Measurements from ENCODE around the gene TOX2. TPM values are rescaled to one million over a fixed set of nuclear protein-coding genes. Genes with fewer than 3 reads are reported as not detected.

Gene TOX2, protein sequence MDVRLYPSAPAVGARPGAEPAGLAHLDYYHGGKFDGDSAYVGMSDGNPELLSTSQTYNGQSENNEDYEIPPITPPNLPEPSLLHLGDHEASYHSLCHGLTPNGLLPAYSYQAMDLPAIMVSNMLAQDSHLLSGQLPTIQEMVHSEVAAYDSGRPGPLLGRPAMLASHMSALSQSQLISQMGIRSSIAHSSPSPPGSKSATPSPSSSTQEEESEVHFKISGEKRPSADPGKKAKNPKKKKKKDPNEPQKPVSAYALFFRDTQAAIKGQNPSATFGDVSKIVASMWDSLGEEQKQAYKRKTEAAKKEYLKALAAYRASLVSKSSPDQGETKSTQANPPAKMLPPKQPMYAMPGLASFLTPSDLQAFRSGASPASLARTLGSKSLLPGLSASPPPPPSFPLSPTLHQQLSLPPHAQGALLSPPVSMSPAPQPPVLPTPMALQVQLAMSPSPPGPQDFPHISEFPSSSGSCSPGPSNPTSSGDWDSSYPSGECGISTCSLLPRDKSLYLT
- total RNA-seq = 31.3 and 37.8 TPM in 2 replicates

GRCh38 chr20:43914311-43915210 lies at the start of gene TOX2:
Gene TOX2, plus strand, starts transcription at chr20:43914852. Its CDS starts 40 bp downstream, at chr20:43914892.

Other genes starting within 250 kb of the TOX2 start
- 76.7 and 81.3 TPM in 2 replicates for gene MYBL2, start 247.7 kb upstream of the TOX2 start, total RNA-seq
- not detected in 2 replicates for gene GTSF1L, start 187.8 kb upstream of the TOX2 start, total RNA-seq

Measured in mammary microvascular endothelial cell (primary cell).